SK-N-SH (cell line): ENCODE measurements around the gene MYORG. TPM values are rescaled to one million over a fixed set of nuclear protein-coding genes. Genes with fewer than 3 reads are reported as not detected.

Source experiments
- CTCF ChIA-PET: fragments of 300-600, 350-600 bp; formaldehyde crosslinking; extraction: SDS; loops from one replicate; lab custom pipeline; 2021; lab: Yijun Ruan, JAX
- POLR2A ChIA-PET: fragments of 350-600 bp; sonication (Branson Sonifier 250); formaldehyde crosslinking; extraction: SDS; loops from one replicate; lab custom pipeline; 2020; ENCODE audit warnings: antibody characterized with exemption, inconsistent platforms; lab: Yijun Ruan, JAX
- DNase-seq: peaks from one replicate; pipeline ENCODE4 v3.0.0; 2012
- H2AFZ ChIP-seq: fragments of 200-600 bp; sonication (generic); 2 replicates; pipeline ENCODE4 v1.8.1; 2016; ENCODE audit warnings: antibody characterized with exemption, mild to moderate bottlenecking, low read depth
- H3F3A ChIP-seq: fragments of 200-600 bp; sonication (generic); replicated peaks from 2 replicates; pipeline ENCODE3; 2016; ENCODE audit warnings: antibody characterized with exemption, mild to moderate bottlenecking; ENCODE audit not compliant: insufficient read depth
- H3K27ac ChIP-seq, 2 experiments: fragments of 200-500 bp in 1 of 2; fragments of 200-600 bp in 1 of 2; sonication (Bioruptor generic) in 1 of 2; sonication (generic), shearing (Covaris generic) in 1 of 2; 2 replicates each; pipeline versions ENCODE4 v1.5.1 to v1.6.1; 2014 to 2016; ENCODE audit warnings: low read depth in 2 of 2, inconsistent platforms in 1 of 2, low read length in 1 of 2, mild to moderate bottlenecking in 1 of 2, mixed read lengths in 1 of 2
- H3K27me3 ChIP-seq: fragments of 200-600 bp; sonication (generic), shearing (Covaris generic); 2 replicates; pipeline ENCODE4 v1.6.1; 2016; ENCODE audit warnings: mixed run types; ENCODE audit not compliant: insufficient read depth
- H3K36me3 ChIP-seq, 2 experiments: fragments of 200-500 bp in 1 of 2; fragments of 200-600 bp in 1 of 2; sonication (Bioruptor generic) in 1 of 2; sonication (generic) in 1 of 2; replicated peaks in 1 of 2; 2 replicates each; pipeline versions ENCODE3 to v1.5.1; 2014 to 2016; ENCODE audit warnings: low read length in 1 of 2, mild to moderate bottlenecking in 1 of 2; ENCODE audit not compliant: insufficient read depth in 2 of 2, control insufficient read depth in 1 of 2
- H3K4me1 ChIP-seq, 2 experiments: fragments of 200-500 bp in 1 of 2; fragments of 200-600 bp in 1 of 2; sonication (Bioruptor generic) in 1 of 2; sonication (generic), shearing (Covaris generic) in 1 of 2; 2 replicates each; pipeline versions ENCODE4 v1.5.1 to v1.6.1; 2014 to 2016; ENCODE audit warnings: low read depth in 1 of 2, low read length in 1 of 2, mixed run types in 1 of 2; ENCODE audit not compliant: insufficient read depth in 2 of 2, control insufficient read depth in 1 of 2
- H3K4me2 ChIP-seq: fragments of 200-600 bp; sonication (generic), shearing (Covaris generic); 2 replicates; pipeline ENCODE4 v1.6.1; 2017; ENCODE audit warnings: mixed run types
- H3K4me3 ChIP-seq, 2 experiments: fragments of 200-500 bp in 1 of 2; fragments of 200-600 bp in 1 of 2; sonication (Bioruptor generic) in 1 of 2; sonication (generic), shearing (Covaris generic) in 1 of 2; 2 replicates each; pipeline versions ENCODE4 v1.5.1 to v1.8.1; 2014 to 2016; ENCODE audit warnings: low read depth in 2 of 2, inconsistent platforms in 1 of 2, low read length in 1 of 2, mild to moderate bottlenecking in 1 of 2, mixed read lengths in 1 of 2, moderate library complexity in 1 of 2
- H3K79me2 ChIP-seq: fragments of 200-600 bp; sonication (generic); 2 replicates; pipeline ENCODE4 v1.8.1; 2017; ENCODE audit warnings: mild to moderate bottlenecking; ENCODE audit not compliant: insufficient read depth
- H3K9ac ChIP-seq: fragments of 200-600 bp; sonication (generic); 2 replicates; pipeline ENCODE4 v1.6.1; 2017; ENCODE audit warnings: mixed run types
- H3K9me2 ChIP-seq: fragments of 200-600 bp; sonication (generic); 2 replicates; pipeline ENCODE4 v1.6.1; 2017; ENCODE audit warnings: mixed run types
- H3K9me3 ChIP-seq: fragments of 200-600 bp; sonication (generic); 2 replicates; pipeline ENCODE4 v1.6.1; 2017; ENCODE audit warnings: mixed run types, mild to moderate bottlenecking, moderate library complexity
- H4K20me1 ChIP-seq: fragments of 200-600 bp; sonication (generic); 2 replicates; pipeline ENCODE4 v1.6.1; 2017; ENCODE audit warnings: mild to moderate bottlenecking, mixed run types; ENCODE audit not compliant: insufficient read depth
- CHD2 ChIP-seq: fragments of 150-350 bp; IDR thresholded peaks from 2 replicates; pipeline ENCODE4 v1.6.1; 2018; ENCODE audit warnings: low read length; ENCODE audit not compliant: partially characterized antibody
- FOXJ3 ChIP-seq: sonication (generic); formaldehyde crosslinking; IDR thresholded peaks from 2 replicates; pipeline ENCODE4 v1.5.1; 2020; ENCODE audit warnings: mild to moderate bottlenecking, missing genetic modification reagents
- GATA2 ChIP-seq: sonication (generic); formaldehyde crosslinking; IDR thresholded peaks from 2 replicates; pipeline ENCODE4 v1.5.0; 2020; ENCODE audit warnings: mild to moderate bottlenecking, missing genetic modification reagents
- JUND ChIP-seq: IDR thresholded peaks from 2 replicates; pipeline ENCODE4 v1.4.0; 2012
- MXI1 ChIP-seq: IDR thresholded peaks from 2 replicates; pipeline ENCODE4 v1.6.1; 2012; ENCODE audit warnings: mild to moderate bottlenecking, low read depth, low read length, improper control_type of control experiment
- RAD21 ChIP-seq: IDR thresholded peaks from 2 replicates; pipeline ENCODE4 v1.6.1; 2012; ENCODE audit warnings: mild to moderate bottlenecking, low read length
- SMC3 ChIP-seq: IDR thresholded peaks from 2 replicates; pipeline ENCODE4 v1.6.1; 2012; ENCODE audit warnings: low read depth, low read length, improper control_type of control experiment
- TEAD4 ChIP-seq: IDR thresholded peaks from 2 replicates; pipeline ENCODE4 v1.4.0; 2012; ENCODE audit warnings: mild to moderate bottlenecking, borderline replicate concordance; ENCODE audit not compliant: insufficient read depth
- WGBS: methylation state at CpG from one replicate; pipeline ENCODE4 v1.1.6; 2017; ENCODE audit warnings: low lambda C conversion rate; 5-methylcytosine and 5-hydroxymethylcytosine counted together
- polyA plus RNA-seq, 3 experiments: library from polyadenylated mRNA; depleted of rRNA; stranded (reverse); fragments of >200 nt; gene quantifications; 2 replicates each; pipeline ENCODE4 v1.2.3, GENCODE V29; 2012
- TF ChIP-seq, protein P1 (sequence below): IDR thresholded peaks from 2 replicates; pipeline ENCODE4 v1.6.1; 2012; ENCODE audit warnings: mild to moderate bottlenecking, low read depth, low read length, moderate library complexity
- TF ChIP-seq, protein P2 (sequence below): fragments of 200-600 bp; sonication (generic); IDR thresholded peaks from 2 replicates; pipeline ENCODE4 v1.6.1; 2017; ENCODE audit warnings: antibody characterized with exemption, mild to moderate bottlenecking, moderate library complexity

Gene MYORG
- polyA plus RNA-seq, 1 of the 3 experiments (the other 2 are of a cell fraction), result 1.1 TPM

DNA sequence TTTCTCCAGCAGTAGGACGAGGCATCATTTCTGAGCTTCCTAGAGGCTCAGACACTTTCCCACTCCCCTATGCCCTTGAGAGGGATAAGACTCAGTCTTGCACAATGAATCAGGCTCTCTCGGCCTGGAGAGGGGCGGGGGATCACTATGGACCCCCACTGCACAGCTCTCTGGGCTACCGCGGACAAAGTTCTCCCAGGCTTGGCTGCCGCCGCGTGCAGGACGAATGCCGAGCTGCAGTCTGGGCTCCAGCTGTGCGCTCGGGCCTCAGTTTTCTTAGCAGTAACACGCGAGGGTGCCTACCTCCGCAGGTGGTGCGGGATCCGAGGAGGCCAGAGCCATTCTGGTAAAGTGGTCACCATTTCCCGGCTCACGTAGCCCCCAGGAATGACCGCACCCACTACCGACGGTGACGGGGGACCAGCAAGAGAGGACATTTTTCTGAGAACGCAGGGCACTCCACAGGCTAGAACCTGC lies 3.4 kb upstream of the MYORG start (continued):
- TF ChIP-seq, protein P1, sequence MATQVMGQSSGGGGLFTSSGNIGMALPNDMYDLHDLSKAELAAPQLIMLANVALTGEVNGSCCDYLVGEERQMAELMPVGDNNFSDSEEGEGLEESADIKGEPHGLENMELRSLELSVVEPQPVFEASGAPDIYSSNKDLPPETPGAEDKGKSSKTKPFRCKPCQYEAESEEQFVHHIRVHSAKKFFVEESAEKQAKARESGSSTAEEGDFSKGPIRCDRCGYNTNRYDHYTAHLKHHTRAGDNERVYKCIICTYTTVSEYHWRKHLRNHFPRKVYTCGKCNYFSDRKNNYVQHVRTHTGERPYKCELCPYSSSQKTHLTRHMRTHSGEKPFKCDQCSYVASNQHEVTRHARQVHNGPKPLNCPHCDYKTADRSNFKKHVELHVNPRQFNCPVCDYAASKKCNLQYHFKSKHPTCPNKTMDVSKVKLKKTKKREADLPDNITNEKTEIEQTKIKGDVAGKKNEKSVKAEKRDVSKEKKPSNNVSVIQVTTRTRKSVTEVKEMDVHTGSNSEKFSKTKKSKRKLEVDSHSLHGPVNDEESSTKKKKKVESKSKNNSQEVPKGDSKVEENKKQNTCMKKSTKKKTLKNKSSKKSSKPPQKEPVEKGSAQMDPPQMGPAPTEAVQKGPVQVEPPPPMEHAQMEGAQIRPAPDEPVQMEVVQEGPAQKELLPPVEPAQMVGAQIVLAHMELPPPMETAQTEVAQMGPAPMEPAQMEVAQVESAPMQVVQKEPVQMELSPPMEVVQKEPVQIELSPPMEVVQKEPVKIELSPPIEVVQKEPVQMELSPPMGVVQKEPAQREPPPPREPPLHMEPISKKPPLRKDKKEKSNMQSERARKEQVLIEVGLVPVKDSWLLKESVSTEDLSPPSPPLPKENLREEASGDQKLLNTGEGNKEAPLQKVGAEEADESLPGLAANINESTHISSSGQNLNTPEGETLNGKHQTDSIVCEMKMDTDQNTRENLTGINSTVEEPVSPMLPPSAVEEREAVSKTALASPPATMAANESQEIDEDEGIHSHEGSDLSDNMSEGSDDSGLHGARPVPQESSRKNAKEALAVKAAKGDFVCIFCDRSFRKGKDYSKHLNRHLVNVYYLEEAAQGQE, result no peak
- TF ChIP-seq FOXJ3 (CRISPR knock-in tag) (no peak), JUND (no peak), CHD2 (no peak), MXI1 (no peak), TEAD4 (no peak)

DNA sequence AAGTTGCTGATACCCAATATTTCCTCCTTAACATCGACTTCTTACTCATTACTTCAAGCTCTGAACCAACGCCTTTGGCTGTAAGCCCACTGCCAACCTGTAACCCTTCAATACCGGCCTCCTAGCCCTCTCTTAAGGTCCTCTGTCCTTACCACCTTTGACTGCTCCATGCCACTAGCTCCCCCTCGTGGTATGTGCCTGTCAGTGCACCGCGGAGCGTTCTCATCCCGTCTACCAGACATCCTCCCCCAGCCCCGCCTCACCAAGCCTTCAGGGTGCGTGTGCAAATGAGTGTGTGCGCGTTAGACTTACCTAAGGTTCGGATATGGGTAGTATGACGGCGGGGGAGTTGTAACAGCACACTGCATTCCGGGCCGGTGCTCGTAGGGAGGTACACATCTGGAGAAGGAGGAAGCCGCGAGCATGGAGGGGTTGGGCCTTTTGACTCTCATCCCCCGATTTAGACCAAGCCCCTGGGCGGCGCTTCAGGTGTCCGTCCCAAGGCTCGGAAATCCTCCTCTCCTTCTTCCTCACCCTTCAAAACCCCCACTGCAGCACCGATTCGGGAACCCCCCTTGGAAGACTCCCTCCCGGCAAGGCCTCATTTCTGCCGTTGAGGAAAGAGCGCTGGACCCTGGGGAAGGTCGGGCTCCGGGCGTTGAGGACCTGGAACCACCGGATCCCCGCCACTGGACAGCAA lies 2.8 kb upstream of the MYORG start:
- Histone ChIP-seq H3K4me3 (0 out of 4 replicates have a peak overlapping the region, but pooled peaks of 1 of the 2 experiments have one; percentile 11), H2AFZ (no peak overlapping the region; the same call in 1 of the 2 replicates), H3K9me3 (no peaks in the 10 kb centered on the region), H4K20me1 (no peaks in the 10 kb centered on the region), H3K4me1 (peaks cover 7 to 27% of the 10 kb centered on the region in 2 experiments; a peak in 3 of 4 replicates), H3K79me2 (no peaks in the 10 kb centered on the region), H3F3A (peaks cover 4% of the 10 kb centered on the region), H3K4me2 (no peak overlapping the region), H3K27me3 (no peaks in the 10 kb centered on the region), H3K36me3 (no peaks in the 10 kb centered on the region), H3K27ac (no peak overlapping the region), H3K9ac (no peak overlapping the region), H3K9me2 (no peaks in the 10 kb centered on the region)
- ChIA-PET CTCF (interaction anchor here (0.6 to 8.0 kb wide), 25 partner anchors 13 to 226 kb away, joined by 3 to 149 read pairs (median 4); no protein-coding TSS in a partner anchor), POLR2A (no interaction called here)
- WGBS, result 58% methylated on average over 34 of the region's 35 CpGs
- peak; percentile 25 for TF ChIP-seq CHD2
- TF ChIP-seq RAD21, result peak; percentile 93
- TF ChIP-seq, protein P2, sequence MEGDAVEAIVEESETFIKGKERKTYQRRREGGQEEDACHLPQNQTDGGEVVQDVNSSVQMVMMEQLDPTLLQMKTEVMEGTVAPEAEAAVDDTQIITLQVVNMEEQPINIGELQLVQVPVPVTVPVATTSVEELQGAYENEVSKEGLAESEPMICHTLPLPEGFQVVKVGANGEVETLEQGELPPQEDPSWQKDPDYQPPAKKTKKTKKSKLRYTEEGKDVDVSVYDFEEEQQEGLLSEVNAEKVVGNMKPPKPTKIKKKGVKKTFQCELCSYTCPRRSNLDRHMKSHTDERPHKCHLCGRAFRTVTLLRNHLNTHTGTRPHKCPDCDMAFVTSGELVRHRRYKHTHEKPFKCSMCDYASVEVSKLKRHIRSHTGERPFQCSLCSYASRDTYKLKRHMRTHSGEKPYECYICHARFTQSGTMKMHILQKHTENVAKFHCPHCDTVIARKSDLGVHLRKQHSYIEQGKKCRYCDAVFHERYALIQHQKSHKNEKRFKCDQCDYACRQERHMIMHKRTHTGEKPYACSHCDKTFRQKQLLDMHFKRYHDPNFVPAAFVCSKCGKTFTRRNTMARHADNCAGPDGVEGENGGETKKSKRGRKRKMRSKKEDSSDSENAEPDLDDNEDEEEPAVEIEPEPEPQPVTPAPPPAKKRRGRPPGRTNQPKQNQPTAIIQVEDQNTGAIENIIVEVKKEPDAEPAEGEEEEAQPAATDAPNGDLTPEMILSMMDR, result peak; percentile 90
- TF ChIP-seq SMC3, result peak; percentile 94
- no peak for TF ChIP-seq GATA2 (CRISPR knock-in tag)
- peak; percentile 85 for DNase-seq
